Measurements from ENCODE around the gene SRL.

The SRL gene

DNA sequence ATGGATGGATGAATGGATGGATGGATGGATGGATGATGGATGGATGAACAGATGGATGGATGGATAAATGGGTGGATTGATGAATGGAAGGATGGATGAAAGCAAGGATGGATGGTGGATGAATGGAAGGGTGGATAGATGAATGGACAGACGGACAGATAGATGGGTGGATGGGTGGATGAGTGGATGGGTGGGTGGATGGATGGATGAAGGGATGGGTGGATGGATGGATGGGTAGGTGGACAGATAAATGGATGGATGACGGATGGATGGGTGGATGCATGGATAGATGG, 14.9 kb downstream of the SRL start:
- no peak overlapping the region for H3K27ac ChIP-seq (replicated peaks)
- TF ChIP-seq, protein P1, sequence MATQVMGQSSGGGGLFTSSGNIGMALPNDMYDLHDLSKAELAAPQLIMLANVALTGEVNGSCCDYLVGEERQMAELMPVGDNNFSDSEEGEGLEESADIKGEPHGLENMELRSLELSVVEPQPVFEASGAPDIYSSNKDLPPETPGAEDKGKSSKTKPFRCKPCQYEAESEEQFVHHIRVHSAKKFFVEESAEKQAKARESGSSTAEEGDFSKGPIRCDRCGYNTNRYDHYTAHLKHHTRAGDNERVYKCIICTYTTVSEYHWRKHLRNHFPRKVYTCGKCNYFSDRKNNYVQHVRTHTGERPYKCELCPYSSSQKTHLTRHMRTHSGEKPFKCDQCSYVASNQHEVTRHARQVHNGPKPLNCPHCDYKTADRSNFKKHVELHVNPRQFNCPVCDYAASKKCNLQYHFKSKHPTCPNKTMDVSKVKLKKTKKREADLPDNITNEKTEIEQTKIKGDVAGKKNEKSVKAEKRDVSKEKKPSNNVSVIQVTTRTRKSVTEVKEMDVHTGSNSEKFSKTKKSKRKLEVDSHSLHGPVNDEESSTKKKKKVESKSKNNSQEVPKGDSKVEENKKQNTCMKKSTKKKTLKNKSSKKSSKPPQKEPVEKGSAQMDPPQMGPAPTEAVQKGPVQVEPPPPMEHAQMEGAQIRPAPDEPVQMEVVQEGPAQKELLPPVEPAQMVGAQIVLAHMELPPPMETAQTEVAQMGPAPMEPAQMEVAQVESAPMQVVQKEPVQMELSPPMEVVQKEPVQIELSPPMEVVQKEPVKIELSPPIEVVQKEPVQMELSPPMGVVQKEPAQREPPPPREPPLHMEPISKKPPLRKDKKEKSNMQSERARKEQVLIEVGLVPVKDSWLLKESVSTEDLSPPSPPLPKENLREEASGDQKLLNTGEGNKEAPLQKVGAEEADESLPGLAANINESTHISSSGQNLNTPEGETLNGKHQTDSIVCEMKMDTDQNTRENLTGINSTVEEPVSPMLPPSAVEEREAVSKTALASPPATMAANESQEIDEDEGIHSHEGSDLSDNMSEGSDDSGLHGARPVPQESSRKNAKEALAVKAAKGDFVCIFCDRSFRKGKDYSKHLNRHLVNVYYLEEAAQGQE (IDR thresholded peaks at IDR 0.05; ENCODE audit: insufficient replicate concordance, low read depth) = no peak
- TF ChIP-seq, protein P2, sequence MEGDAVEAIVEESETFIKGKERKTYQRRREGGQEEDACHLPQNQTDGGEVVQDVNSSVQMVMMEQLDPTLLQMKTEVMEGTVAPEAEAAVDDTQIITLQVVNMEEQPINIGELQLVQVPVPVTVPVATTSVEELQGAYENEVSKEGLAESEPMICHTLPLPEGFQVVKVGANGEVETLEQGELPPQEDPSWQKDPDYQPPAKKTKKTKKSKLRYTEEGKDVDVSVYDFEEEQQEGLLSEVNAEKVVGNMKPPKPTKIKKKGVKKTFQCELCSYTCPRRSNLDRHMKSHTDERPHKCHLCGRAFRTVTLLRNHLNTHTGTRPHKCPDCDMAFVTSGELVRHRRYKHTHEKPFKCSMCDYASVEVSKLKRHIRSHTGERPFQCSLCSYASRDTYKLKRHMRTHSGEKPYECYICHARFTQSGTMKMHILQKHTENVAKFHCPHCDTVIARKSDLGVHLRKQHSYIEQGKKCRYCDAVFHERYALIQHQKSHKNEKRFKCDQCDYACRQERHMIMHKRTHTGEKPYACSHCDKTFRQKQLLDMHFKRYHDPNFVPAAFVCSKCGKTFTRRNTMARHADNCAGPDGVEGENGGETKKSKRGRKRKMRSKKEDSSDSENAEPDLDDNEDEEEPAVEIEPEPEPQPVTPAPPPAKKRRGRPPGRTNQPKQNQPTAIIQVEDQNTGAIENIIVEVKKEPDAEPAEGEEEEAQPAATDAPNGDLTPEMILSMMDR (IDR thresholded peaks at IDR 0.05; ENCODE audit: insufficient read depth, low read length) = no peak
- TF ChIP-seq SPI1 (IDR thresholded peaks at IDR 0.05; ENCODE audit: borderline replicate concordance, low read depth) = no peak
- no peak for TF ChIP-seq POLR2AphosphoS5 (IDR thresholded peaks at IDR 0.05; ENCODE audit: low read depth)
- no peak for TF ChIP-seq GABPA (IDR thresholded peaks at IDR 0.05; ENCODE audit: low read depth)
- no peak overlapping the region for H3K4me3 ChIP-seq (replicated peaks; ENCODE audit: insufficient read depth, low read length)
- DNase-seq (ENCODE audit: low read depth in 1 of 2, low spot score in 1 of 2) = no peak
- no peaks in the 10 kb centered on the region for H3K27me3 ChIP-seq (ENCODE audit: insufficient read depth, poor library complexity, severe bottlenecking)

DNA sequence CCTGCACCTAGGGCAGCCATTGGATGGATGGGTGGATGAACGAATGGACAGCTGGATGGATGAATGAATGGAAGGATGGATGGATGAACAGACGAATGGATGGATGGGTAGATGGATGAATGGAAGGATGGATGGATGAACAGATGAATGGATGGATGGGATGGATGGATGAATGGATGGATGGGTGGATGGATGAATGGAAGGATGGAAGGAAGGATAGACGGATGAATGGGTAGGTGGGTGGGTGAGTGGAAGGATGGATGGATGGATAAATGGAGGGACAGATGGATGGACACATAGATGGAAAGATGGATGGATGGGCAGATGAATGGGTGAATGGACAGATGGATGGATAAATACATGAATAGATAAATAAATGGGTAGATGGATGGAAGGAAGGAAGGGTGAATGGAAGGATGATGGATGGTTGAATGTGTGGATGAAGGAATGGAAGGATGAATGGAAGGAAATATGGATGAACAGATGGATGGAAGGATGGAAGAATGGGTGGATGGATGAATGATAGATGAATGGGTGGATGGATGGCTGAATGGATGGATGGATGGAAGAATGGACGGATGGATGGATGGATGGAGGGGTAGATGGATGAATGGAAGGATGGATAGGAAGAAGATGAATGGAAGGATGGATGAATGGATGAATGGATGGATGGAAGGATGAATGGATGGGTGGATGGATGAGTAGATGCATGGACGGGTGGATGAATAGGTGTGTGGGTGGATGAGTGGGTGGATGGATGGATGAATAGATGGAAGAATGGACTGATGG, 15.4 kb downstream of the SRL start:
- Histone ChIP-seq H3K27me3 (ENCODE audit: insufficient read depth, poor library complexity, severe bottlenecking) (no peaks in the 10 kb centered on the region), H3K27ac (replicated peaks) (no peak overlapping the region), H3K4me3 (replicated peaks; ENCODE audit: insufficient read depth, low read length) (no peak overlapping the region)
- DNase-seq (ENCODE audit: low read depth in 1 of 2, low spot score in 1 of 2) = no peak
- TF ChIP-seq, protein P2 (IDR thresholded peaks at IDR 0.05; ENCODE audit: insufficient read depth, low read length) = no peak
- TF ChIP-seq SPI1 (IDR thresholded peaks at IDR 0.05; ENCODE audit: borderline replicate concordance, low read depth) (no peak), GABPA (IDR thresholded peaks at IDR 0.05; ENCODE audit: low read depth) (no peak), POLR2AphosphoS5 (IDR thresholded peaks at IDR 0.05; ENCODE audit: low read depth) (no peak)
- TF ChIP-seq, protein P1 (IDR thresholded peaks at IDR 0.05; ENCODE audit: insufficient replicate concordance, low read depth) = no peak

DNA sequence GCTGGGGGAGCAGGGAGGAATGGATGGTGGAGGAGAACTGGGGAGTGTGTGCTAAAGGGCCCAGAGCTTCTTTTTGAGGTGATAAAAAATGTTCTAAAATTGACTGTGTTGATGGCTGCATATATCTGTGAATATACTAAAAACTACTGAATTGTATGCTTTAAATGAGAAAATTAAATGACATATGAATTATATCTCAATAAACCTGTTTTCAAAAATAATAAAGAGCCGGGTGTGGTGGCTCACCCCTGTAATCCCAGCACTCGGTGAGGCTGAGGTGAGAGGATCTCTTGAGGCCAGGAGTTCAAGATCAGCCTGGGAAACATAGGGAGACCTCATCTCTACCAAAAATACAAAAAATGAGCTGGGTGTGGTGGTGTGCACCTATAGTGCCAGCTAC, 16.8 kb downstream of the SRL start:
- H3K27me3 ChIP-seq (ENCODE audit: insufficient read depth, poor library complexity, severe bottlenecking) = no peaks in the 10 kb centered on the region
- no peak overlapping the region for H3K27ac ChIP-seq (replicated peaks)
- DNase-seq (ENCODE audit: low read depth in 1 of 2, low spot score in 1 of 2) = no peak
- no peak overlapping the region for H3K4me3 ChIP-seq (replicated peaks; ENCODE audit: insufficient read depth, low read length)
- TF ChIP-seq, protein P2 (IDR thresholded peaks at IDR 0.05; ENCODE audit: insufficient read depth, low read length) = no peak
- TF ChIP-seq, protein P1 (IDR thresholded peaks at IDR 0.05; ENCODE audit: insufficient replicate concordance, low read depth) = no peak
- TF ChIP-seq POLR2AphosphoS5 (IDR thresholded peaks at IDR 0.05; ENCODE audit: low read depth) (no peak), SPI1 (IDR thresholded peaks at IDR 0.05; ENCODE audit: borderline replicate concordance, low read depth) (no peak), GABPA (IDR thresholded peaks at IDR 0.05; ENCODE audit: low read depth) (no peak)
